ENCODE data around the gene PLAU.
A peak's percentile ranks its signal among the peaks of the same experiment; 100 is the strongest.

The PLAU gene

DNA sequence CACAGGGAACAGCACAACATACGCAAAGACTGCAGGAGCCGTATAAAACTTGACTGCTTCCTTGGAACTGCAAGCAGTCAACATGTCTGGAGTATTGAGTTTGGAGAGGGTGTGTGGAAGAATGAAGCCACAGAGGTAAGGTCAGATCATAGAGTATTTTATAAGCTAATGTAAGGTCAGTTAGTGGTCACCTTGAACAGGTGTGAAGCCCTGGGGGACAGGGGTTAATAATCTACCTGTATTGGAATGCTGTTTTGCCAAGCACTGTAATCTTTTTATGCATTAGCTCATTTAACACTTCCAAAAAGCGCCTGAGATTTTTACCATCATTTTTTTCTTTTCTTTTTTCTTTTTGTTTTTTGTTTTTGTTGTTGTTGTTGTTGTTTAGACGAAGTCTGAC lies 23.1 kb downstream of the PLAU start:
- no peak overlapping the region for H3K4me3 ChIP-seq (ENCODE audit: low read depth, low read length)
- no peak for DNase-seq (ENCODE audit: low read depth)
- TF ChIP-seq POLR2A (IDR thresholded peaks at IDR 0.05; ENCODE audit: extremely low read depth, insufficient read length) (no peak), MYC (IDR thresholded peaks at IDR 0.05; ENCODE audit: low read depth, low read length) (no peak)
- TF ChIP-seq, protein P1, sequence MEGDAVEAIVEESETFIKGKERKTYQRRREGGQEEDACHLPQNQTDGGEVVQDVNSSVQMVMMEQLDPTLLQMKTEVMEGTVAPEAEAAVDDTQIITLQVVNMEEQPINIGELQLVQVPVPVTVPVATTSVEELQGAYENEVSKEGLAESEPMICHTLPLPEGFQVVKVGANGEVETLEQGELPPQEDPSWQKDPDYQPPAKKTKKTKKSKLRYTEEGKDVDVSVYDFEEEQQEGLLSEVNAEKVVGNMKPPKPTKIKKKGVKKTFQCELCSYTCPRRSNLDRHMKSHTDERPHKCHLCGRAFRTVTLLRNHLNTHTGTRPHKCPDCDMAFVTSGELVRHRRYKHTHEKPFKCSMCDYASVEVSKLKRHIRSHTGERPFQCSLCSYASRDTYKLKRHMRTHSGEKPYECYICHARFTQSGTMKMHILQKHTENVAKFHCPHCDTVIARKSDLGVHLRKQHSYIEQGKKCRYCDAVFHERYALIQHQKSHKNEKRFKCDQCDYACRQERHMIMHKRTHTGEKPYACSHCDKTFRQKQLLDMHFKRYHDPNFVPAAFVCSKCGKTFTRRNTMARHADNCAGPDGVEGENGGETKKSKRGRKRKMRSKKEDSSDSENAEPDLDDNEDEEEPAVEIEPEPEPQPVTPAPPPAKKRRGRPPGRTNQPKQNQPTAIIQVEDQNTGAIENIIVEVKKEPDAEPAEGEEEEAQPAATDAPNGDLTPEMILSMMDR (IDR thresholded peaks at IDR 0.05; ENCODE audit: low read depth, low read length) = no peak
- TF ChIP-seq, protein P2, sequence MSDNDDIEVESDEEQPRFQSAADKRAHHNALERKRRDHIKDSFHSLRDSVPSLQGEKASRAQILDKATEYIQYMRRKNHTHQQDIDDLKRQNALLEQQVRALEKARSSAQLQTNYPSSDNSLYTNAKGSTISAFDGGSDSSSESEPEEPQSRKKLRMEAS (IDR thresholded peaks at IDR 0.05; ENCODE audit: low read depth, low read length) = no peak

DNA sequence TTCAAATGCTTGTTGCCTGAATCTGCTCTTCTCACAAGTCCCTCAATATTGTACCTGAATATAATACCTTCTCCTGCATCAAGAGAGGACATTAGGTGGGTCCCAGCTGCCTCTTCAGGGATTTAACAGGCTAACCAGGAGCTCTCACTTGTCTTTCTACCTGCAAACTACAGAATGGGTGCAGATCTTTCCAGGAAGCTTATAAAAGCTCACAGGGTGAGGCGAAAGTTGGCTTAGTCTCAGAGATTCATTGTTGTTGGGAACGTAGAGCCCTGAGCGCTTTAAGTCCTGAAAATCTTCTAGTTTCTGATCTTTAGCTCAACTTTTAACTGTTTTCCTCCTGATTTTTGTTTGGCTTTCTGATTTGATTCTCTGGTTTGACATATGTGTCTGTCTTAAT lies 25.0 kb downstream of the PLAU start:
- DNase-seq (ENCODE audit: low read depth) = no peak
- no peak overlapping the region for H3K4me3 ChIP-seq (ENCODE audit: low read depth, low read length)
- TF ChIP-seq, protein P1 (IDR thresholded peaks at IDR 0.05; ENCODE audit: low read depth, low read length) = no peak
- TF ChIP-seq MYC (IDR thresholded peaks at IDR 0.05; ENCODE audit: low read depth, low read length) = no peak
- TF ChIP-seq POLR2A (IDR thresholded peaks at IDR 0.05; ENCODE audit: extremely low read depth, insufficient read length) = no peak
- TF ChIP-seq, protein P2 (IDR thresholded peaks at IDR 0.05; ENCODE audit: low read depth, low read length) = no peak

GRCh38 chr10:73937333-73938043 lies 26.6 kb downstream of the PLAU start:
- DNase-seq (ENCODE audit: low read depth) = no peak
- no peak overlapping the region for H3K4me3 ChIP-seq (ENCODE audit: low read depth, low read length)
- TF ChIP-seq, protein P1 (IDR thresholded peaks at IDR 0.05; ENCODE audit: low read depth, low read length) = no peak
- TF ChIP-seq POLR2A (IDR thresholded peaks at IDR 0.05; ENCODE audit: extremely low read depth, insufficient read length) (no peak), MYC (IDR thresholded peaks at IDR 0.05; ENCODE audit: low read depth, low read length) (no peak)
- TF ChIP-seq, protein P2 (IDR thresholded peaks at IDR 0.05; ENCODE audit: low read depth, low read length) = no peak

DNA sequence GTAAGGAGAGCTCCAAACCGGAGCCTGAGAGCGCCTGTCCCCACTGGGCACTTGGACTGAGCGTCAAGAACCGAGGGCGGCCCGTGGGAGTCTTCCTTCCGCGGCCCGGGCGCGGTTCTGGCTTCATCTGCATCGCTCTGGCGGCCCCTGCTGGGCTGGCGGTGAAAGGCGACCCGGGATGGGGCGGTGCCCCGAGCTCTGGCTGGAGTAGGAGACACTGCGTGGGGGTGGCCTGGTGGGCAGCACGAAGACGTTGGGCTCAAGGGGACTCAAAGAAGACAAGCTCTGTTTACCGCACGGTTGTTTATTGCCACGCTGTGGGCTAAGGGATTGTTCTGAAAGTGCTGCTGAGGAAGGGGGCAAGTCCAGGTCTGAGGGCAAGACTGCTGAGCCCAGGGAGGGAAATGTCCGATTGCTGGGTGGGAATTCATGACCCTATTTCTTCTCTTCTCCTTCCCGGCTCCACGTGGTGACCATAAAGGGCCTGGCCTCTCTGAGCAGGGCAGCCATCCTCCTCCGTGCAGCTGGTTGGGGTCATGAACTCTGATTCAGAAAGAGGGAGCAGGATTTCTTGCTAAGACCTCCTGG lies 29.8 kb downstream of the PLAU start:
- TF ChIP-seq POLR2A (IDR thresholded peaks at IDR 0.05; ENCODE audit: extremely low read depth, insufficient read length) (no peak), MYC (IDR thresholded peaks at IDR 0.05; ENCODE audit: low read depth, low read length) (peak; percentile 37; the same call in 1 of the 2 replicates)
- TF ChIP-seq, protein P2 (IDR thresholded peaks at IDR 0.05; ENCODE audit: low read depth, low read length) = peak; percentile 54
- TF ChIP-seq, protein P1 (IDR thresholded peaks at IDR 0.05; ENCODE audit: low read depth, low read length) = peak; percentile 89
- peak overlapping the region; percentile 17 for H3K4me3 ChIP-seq (ENCODE audit: low read depth, low read length)
- peak; percentile 84 for DNase-seq (ENCODE audit: low read depth)

- no peak for DNase-seq (ENCODE audit: low read depth)
- H3K4me3 ChIP-seq (ENCODE audit: low read depth, low read length) = no peak overlapping the region
- TF ChIP-seq MYC (IDR thresholded peaks at IDR 0.05; ENCODE audit: low read depth, low read length) (no peak), POLR2A (IDR thresholded peaks at IDR 0.05; ENCODE audit: extremely low read depth, insufficient read length) (no peak)
- TF ChIP-seq, protein P2 (IDR thresholded peaks at IDR 0.05; ENCODE audit: low read depth, low read length) = no peak
- TF ChIP-seq, protein P1 (IDR thresholded peaks at IDR 0.05; ENCODE audit: low read depth, low read length) = no peak
Observed at GRCh38 chr10:73941300-73941699, 30.4 kb downstream of the PLAU start.

Measured in NB4 (cell line).